ENCODE data around the gene TNFRSF14.

Gene TNFRSF14

GRCh38 chr1:2601721-2602303, 45.6 kb downstream of the TNFRSF14 start:
- Histone ChIP-seq H3K9me3 (ENCODE audit: control insufficient read depth, low read length) (no peaks in the 10 kb centered on the region), H3K27ac (ENCODE audit: insufficient read depth, low read length, poor library complexity, severe bottlenecking) (no peak overlapping the region), H3K4me3 (ENCODE audit: insufficient read depth, low read depth, low read length, poor library complexity, severe bottlenecking) (no peak overlapping the region), H3K36me3 (ENCODE audit: control insufficient read depth, insufficient read depth, low read length) (no peaks in the 10 kb centered on the region), H3K4me1 (ENCODE audit: control insufficient read depth, insufficient read depth, low read length, poor library complexity, severe bottlenecking) (no peaks in the 10 kb centered on the region), H3K27me3 (replicated peaks; ENCODE audit: control insufficient read depth, insufficient read depth, low read length, poor library complexity, severe bottlenecking) (no peaks in the 10 kb centered on the region)
- no peak for DNase-seq

GRCh38 chr1:2602311-2602835, 46.2 kb downstream of the TNFRSF14 start:
- no peak overlapping the region for H3K27ac ChIP-seq (ENCODE audit: insufficient read depth, low read length, poor library complexity, severe bottlenecking)
- no peaks in the 10 kb centered on the region for H3K4me1 ChIP-seq (ENCODE audit: control insufficient read depth, insufficient read depth, low read length, poor library complexity, severe bottlenecking)
- no peaks in the 10 kb centered on the region for H3K9me3 ChIP-seq (ENCODE audit: control insufficient read depth, low read length)
- H3K4me3 ChIP-seq (ENCODE audit: insufficient read depth, low read depth, low read length, poor library complexity, severe bottlenecking) = no peak overlapping the region
- H3K36me3 ChIP-seq (ENCODE audit: control insufficient read depth, insufficient read depth, low read length) = no peaks in the 10 kb centered on the region
- no peak for DNase-seq
- no peaks in the 10 kb centered on the region for H3K27me3 ChIP-seq (replicated peaks; ENCODE audit: control insufficient read depth, insufficient read depth, low read length, poor library complexity, severe bottlenecking)

- H3K9me3 ChIP-seq (ENCODE audit: control insufficient read depth, low read length) = no peaks in the 10 kb centered on the region
- no peak for DNase-seq
- no peak overlapping the region for H3K4me3 ChIP-seq (ENCODE audit: insufficient read depth, low read depth, low read length, poor library complexity, severe bottlenecking)
- no peaks in the 10 kb centered on the region for H3K27me3 ChIP-seq (replicated peaks; ENCODE audit: control insufficient read depth, insufficient read depth, low read length, poor library complexity, severe bottlenecking)
- no peak overlapping the region for H3K27ac ChIP-seq (ENCODE audit: insufficient read depth, low read length, poor library complexity, severe bottlenecking)
- H3K36me3 ChIP-seq (ENCODE audit: control insufficient read depth, insufficient read depth, low read length) = no peaks in the 10 kb centered on the region
- no peaks in the 10 kb centered on the region for H3K4me1 ChIP-seq (ENCODE audit: control insufficient read depth, insufficient read depth, low read length, poor library complexity, severe bottlenecking)
Observed at GRCh38 chr1:2602866-2603520, 46.8 kb downstream of the TNFRSF14 start.

- Histone ChIP-seq H3K27ac (ENCODE audit: insufficient read depth, low read length, poor library complexity, severe bottlenecking) (no peak overlapping the region), H3K9me3 (ENCODE audit: control insufficient read depth, low read length) (no peaks in the 10 kb centered on the region), H3K36me3 (ENCODE audit: control insufficient read depth, insufficient read depth, low read length) (no peaks in the 10 kb centered on the region), H3K4me3 (ENCODE audit: insufficient read depth, low read depth, low read length, poor library complexity, severe bottlenecking) (no peak overlapping the region), H3K4me1 (ENCODE audit: control insufficient read depth, insufficient read depth, low read length, poor library complexity, severe bottlenecking) (no peaks in the 10 kb centered on the region), H3K27me3 (replicated peaks; ENCODE audit: control insufficient read depth, insufficient read depth, low read length, poor library complexity, severe bottlenecking) (no peaks in the 10 kb centered on the region)
- no peak for DNase-seq
Observed at GRCh38 chr1:2603521-2604155, 47.5 kb downstream of the TNFRSF14 start.

GRCh38 chr1:2604156-2604843, 48.1 kb downstream of the TNFRSF14 start:
- Histone ChIP-seq H3K36me3 (ENCODE audit: control insufficient read depth, insufficient read depth, low read length) (no peaks in the 10 kb centered on the region), H3K4me1 (ENCODE audit: control insufficient read depth, insufficient read depth, low read length, poor library complexity, severe bottlenecking) (no peaks in the 10 kb centered on the region), H3K4me3 (ENCODE audit: insufficient read depth, low read depth, low read length, poor library complexity, severe bottlenecking) (no peak overlapping the region), H3K9me3 (ENCODE audit: control insufficient read depth, low read length) (no peaks in the 10 kb centered on the region), H3K27ac (ENCODE audit: insufficient read depth, low read length, poor library complexity, severe bottlenecking) (no peak overlapping the region), H3K27me3 (replicated peaks; ENCODE audit: control insufficient read depth, insufficient read depth, low read length, poor library complexity, severe bottlenecking) (no peaks in the 10 kb centered on the region)
- DNase-seq = no peak

- H3K9me3 ChIP-seq (ENCODE audit: control insufficient read depth, low read length) = no peaks in the 10 kb centered on the region
- no peak overlapping the region for H3K27ac ChIP-seq (ENCODE audit: insufficient read depth, low read length, poor library complexity, severe bottlenecking)
- no peaks in the 10 kb centered on the region for H3K4me1 ChIP-seq (ENCODE audit: control insufficient read depth, insufficient read depth, low read length, poor library complexity, severe bottlenecking)
- H3K27me3 ChIP-seq (replicated peaks; ENCODE audit: control insufficient read depth, insufficient read depth, low read length, poor library complexity, severe bottlenecking) = no peaks in the 10 kb centered on the region
- no peak overlapping the region for H3K4me3 ChIP-seq (ENCODE audit: insufficient read depth, low read depth, low read length, poor library complexity, severe bottlenecking)
- H3K36me3 ChIP-seq (ENCODE audit: control insufficient read depth, insufficient read depth, low read length) = no peaks in the 10 kb centered on the region
- no peak for DNase-seq
Observed at GRCh38 chr1:2604844-2605508, 48.8 kb downstream of the TNFRSF14 start.

- Histone ChIP-seq H3K27me3 (replicated peaks; ENCODE audit: control insufficient read depth, insufficient read depth, low read length, poor library complexity, severe bottlenecking) (no peaks in the 10 kb centered on the region), H3K36me3 (ENCODE audit: control insufficient read depth, insufficient read depth, low read length) (no peaks in the 10 kb centered on the region), H3K27ac (ENCODE audit: insufficient read depth, low read length, poor library complexity, severe bottlenecking) (no peak overlapping the region), H3K9me3 (ENCODE audit: control insufficient read depth, low read length) (no peaks in the 10 kb centered on the region), H3K4me1 (ENCODE audit: control insufficient read depth, insufficient read depth, low read length, poor library complexity, severe bottlenecking) (no peaks in the 10 kb centered on the region), H3K4me3 (ENCODE audit: insufficient read depth, low read depth, low read length, poor library complexity, severe bottlenecking) (no peak overlapping the region)
- DNase-seq = no peak
Observed at GRCh38 chr1:2605509-2606395, 49.6 kb downstream of the TNFRSF14 start.

- H3K9me3 ChIP-seq (ENCODE audit: control insufficient read depth, low read length) = no peaks in the 10 kb centered on the region
- H3K4me3 ChIP-seq (ENCODE audit: insufficient read depth, low read depth, low read length, poor library complexity, severe bottlenecking) = no peak overlapping the region
- H3K27me3 ChIP-seq (replicated peaks; ENCODE audit: control insufficient read depth, insufficient read depth, low read length, poor library complexity, severe bottlenecking) = no peaks in the 10 kb centered on the region
- H3K4me1 ChIP-seq (ENCODE audit: control insufficient read depth, insufficient read depth, low read length, poor library complexity, severe bottlenecking) = no peaks in the 10 kb centered on the region
- no peak for DNase-seq
- no peaks in the 10 kb centered on the region for H3K36me3 ChIP-seq (ENCODE audit: control insufficient read depth, insufficient read depth, low read length)
- no peak overlapping the region for H3K27ac ChIP-seq (ENCODE audit: insufficient read depth, low read length, poor library complexity, severe bottlenecking)
Observed at GRCh38 chr1:2606396-2606880, 50.3 kb downstream of the TNFRSF14 start.
